Measurements from ENCODE around the gene TMEM254.
"Not testable (repeated sequence)": the region's sequence is repeated elsewhere in the genome, so short reads cannot be mapped to it uniquely, and the experiment has no call there.

The TMEM254 gene

DNA sequence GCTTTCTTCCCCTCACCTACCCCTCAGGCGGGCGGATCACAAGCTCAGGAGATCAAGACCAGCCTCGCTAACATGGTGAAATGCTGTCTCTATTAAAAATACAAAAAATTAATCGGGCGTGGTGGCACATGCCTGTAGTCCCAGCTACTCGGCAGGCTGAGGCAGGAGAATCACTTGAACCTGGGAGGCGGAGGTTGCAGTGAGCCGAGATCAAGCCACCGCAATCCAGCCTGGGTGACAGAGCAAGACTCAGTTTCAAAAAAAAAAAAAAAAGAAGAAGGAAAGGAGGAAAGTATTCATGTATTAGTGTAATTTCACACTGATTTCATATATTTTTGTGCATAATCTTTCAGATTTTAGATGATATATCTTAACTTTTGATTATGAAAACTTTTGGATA is 55.2 kb downstream of the TMEM254 start:
- DNase-seq (ENCODE audit: low read depth): not testable (repeated sequence)

DNA sequence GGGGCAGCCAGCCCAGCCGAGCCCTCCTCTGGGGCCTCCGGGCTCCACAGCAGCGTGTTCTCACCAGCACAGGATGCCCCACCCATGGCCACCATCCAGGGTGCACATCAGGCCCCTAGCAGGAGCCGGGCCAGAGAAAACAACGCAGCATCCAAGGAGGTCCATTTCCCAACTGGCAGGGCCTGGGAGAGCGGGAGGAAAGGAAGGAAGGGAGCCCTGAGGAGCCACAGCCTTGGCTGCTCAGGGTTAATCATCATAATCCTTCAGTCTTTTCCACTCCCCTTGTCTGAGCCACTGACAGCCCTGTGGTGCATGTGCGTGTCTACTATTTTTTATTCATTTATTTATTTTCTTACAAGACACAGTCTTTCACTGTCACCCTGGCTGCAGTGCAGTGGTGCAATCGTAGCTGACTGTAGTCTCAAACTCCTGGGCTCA is 57.7 kb downstream of the TMEM254 start:
- DNase-seq (ENCODE audit: low read depth): no peak

DNA sequence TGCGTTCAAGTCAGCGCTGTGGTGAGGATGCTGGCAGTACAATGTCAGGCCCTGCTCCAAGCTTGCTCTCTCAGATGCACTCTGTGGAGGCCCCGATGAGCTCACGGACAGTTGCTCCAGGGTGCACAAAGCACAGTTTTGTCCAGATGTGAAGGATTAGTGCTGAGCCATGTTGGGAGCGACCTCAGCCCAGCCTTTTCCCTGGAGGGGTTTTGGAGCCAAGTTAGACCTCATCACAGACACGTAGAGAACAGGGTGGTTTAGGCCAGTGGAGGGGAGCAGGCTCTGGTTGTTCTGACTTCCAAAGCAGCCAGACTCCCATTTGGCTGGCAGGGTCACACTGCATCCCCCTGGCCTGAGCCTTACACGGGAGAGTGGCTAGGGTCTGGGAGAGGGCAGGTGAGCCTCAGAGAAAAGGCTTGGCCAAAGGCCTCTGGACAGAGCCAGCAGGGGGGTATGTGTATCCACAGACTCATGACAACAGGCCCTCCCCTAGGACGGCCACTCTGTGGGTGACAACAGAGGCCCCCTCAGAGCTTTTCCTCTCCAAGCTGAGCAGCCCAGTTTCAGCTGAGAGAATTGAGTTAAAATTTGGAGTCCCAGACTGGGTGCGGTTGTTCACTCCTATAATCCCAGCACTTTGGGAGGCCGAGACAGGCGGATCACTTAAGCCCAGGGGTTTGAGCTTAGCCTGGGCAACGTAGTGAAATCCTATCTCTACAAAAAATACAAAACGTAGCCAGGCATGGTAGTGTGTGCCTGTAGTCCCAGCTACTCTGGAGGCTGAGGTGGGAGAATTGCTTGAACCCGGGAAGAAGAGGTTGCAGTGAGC is 58.8 kb downstream of the TMEM254 start:
- DNase-seq (ENCODE audit: low read depth): no peak

DNA sequence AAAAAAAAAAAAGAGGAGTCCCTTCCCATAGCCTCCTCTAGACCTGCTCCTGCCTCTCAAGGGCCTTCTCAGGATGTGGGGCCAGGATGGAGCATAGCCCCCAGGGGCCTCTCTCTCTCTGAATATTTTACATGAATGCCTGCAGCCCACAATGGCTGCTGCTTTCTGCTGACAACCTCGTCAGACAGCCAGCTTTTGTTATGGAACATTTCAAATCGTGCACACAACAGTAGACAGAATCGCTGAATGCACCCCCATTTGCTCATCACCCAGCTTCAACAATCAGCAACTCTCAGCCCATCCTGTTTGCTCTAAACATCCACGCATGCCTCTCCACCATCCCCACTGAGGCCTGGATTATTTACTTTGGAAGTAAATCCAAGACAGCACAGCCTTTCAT is 59.5 kb downstream of the TMEM254 start:
- no peak for DNase-seq (ENCODE audit: low read depth)

DNA sequence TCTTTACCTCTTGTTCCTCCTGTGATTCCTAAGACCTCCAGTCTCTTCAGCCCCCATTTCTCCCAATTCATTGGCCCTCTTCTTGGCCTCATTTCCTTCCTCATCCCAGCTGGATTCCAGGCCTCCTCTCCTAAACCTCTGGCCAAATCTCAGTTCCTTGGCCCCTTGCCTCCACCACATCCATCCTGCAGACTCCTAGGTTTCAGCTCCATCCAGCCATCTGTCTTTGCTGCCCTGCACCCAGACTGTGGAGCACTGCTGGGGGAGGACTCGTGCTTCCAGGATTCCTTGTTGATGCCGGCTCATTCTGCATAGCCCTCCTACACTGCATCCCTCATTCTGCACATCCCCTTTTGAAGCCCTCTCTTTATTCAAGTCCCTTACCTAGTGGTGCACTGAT is 60.8 kb downstream of the TMEM254 start:
- DNase-seq (ENCODE audit: low read depth): no peak

DNA sequence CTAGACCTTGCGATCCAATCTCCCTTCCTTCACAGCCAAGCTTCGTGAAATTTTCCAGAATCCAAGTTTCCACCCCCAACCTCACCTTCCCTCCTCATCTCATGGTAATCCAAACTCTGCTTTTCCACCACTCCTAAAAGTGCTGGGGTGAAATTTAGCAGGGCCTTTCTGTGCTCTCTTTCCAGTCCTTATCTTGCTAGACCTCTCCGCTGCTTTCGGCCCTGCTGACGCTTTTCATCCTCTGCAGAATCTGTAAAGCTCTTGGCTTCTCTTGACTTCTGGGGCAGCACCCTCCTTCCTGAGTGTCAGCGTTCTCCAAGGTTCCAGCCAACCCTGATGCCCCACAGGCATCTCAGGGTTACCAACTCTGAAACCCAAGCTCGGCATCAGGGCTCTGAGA is 61.8 kb downstream of the TMEM254 start:
- no peak for DNase-seq (ENCODE audit: low read depth)

DNA sequence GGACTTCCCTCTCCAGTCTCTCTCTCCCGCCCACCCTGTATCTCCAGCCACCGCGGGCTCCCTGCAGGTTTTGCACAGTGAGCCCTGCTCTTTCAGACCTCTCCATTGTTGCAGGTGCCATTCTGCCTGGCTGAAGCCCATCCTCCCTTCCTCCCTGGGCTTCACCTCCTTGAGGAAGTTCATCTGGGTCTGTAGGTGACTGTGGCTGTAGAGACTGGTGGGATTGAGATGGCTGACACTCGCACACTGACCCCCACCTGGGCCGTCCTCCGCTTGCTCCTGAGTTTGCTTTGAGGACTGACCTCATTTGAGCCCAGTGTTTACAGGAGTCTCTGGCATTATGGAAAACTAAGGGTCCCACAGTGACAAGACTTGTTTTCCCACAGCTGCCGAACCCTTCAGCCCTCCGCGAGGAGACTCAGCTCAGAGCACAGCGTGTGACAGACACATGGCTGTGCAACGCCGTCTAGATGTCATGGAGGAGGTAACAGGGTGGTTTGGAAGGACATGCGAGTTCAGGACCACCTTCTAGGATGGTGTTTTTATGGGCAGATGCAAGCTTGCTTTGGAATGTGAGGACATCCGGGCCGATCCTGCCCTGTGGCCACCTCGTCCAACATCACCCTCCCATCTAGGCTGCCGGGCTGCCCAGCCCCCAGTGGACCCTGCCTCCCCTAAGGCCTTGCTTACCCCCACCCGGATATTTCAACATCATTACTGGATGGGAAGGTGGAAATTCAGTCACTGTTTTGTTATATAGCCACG is 63.4 kb downstream of the TMEM254 start:
- DNase-seq (ENCODE audit: low read depth): no peak
